Endothelial cell of umbilical vein (primary cell): Measurements from ENCODE around the gene GBP5.

Experiments used
- POLR2A ChIP-seq: IDR thresholded peaks from 2 replicates; pipeline ENCODE4 v1.6.1; 2012; ENCODE audit warnings: low read depth, mild to moderate bottlenecking, control low read depth, low read length
- TF ChIP-seq, protein P1 (sequence below), 2 donors: IDR thresholded peaks; 1 replicate in 1 of 2; 2 replicates in 1 of 2; pipeline ENCODE4 v1.5.1; 2011; ENCODE audit warnings: low read length in 2 of 2, mild to moderate bottlenecking in 2 of 2, moderate library complexity in 2 of 2, control low read depth in 1 of 2, inconsistent platforms in 1 of 2, low read depth in 1 of 2; ENCODE audit not compliant: insufficient read depth in 1 of 2; ENCODE audit errors: extremely low read depth in 1 of 2
- TF ChIP-seq, protein P2 (sequence below): IDR thresholded peaks from 2 replicates; pipeline ENCODE4 v1.6.1; 2011; ENCODE audit not compliant: insufficient read depth, insufficient read length

DNA sequence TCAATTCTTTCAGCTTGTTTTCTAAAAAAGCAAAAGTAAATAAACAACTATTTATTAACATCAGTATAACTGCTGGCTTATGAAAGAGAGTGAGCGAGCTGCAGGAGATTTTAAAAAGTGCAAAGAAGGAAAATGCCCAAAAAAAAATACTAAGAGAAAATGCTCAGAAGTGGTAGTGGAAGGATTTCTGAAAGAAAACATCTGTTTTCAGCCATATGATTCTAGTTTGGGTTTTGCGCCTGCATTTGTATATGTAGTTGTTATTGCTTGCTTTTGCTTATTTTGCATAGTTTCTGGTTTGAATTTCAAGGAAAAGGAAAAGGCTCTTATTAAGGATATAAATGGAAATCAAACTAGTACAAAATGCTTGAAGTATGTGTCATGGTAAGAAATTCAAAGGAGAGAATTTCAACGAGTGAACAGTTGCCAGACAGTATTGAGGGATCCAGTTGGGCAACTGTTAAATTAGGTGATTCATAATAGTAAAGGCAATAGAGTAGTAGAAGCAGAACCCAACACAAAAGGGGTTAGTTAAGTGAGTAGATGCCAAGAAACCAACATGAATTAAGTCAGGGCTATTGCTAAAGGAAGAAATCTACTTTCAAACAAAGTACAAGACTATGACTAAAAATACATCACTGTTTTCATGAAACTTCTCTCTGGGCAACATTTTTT, 1.2 kb downstream of the GBP5 start:
- TF ChIP-seq, protein P1, sequence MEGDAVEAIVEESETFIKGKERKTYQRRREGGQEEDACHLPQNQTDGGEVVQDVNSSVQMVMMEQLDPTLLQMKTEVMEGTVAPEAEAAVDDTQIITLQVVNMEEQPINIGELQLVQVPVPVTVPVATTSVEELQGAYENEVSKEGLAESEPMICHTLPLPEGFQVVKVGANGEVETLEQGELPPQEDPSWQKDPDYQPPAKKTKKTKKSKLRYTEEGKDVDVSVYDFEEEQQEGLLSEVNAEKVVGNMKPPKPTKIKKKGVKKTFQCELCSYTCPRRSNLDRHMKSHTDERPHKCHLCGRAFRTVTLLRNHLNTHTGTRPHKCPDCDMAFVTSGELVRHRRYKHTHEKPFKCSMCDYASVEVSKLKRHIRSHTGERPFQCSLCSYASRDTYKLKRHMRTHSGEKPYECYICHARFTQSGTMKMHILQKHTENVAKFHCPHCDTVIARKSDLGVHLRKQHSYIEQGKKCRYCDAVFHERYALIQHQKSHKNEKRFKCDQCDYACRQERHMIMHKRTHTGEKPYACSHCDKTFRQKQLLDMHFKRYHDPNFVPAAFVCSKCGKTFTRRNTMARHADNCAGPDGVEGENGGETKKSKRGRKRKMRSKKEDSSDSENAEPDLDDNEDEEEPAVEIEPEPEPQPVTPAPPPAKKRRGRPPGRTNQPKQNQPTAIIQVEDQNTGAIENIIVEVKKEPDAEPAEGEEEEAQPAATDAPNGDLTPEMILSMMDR (IDR thresholded peaks at IDR 0.05; ENCODE audit: extremely low read depth in 1 of 2, insufficient read depth in 1 of 2, low read depth in 1 of 2, low read length in 2 of 2): no peak
- TF ChIP-seq, protein P2, sequence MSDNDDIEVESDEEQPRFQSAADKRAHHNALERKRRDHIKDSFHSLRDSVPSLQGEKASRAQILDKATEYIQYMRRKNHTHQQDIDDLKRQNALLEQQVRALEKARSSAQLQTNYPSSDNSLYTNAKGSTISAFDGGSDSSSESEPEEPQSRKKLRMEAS: no peak
- TF ChIP-seq POLR2A: no peak
